Caki2 (cell line): ENCODE data around the gene TXNDC8. TPM values are rescaled to one million over a fixed set of nuclear protein-coding genes. Genes with fewer than 3 reads are reported as not detected.

ENCODE experiments used
- DNase-seq: peaks from one replicate; pipeline ENCODE4 v3.0.0-alpha.2; 2015; ENCODE audit warnings: low read depth
- in situ Hi-C: cut with HindIII; loops from 2 replicates; pipeline ENCODE4 v1.10.0; 2016; ENCODE audit warnings: low sequenced_read_pairs, low pct_unique_long_range_greater_than_20kb, mixed read lengths
- total RNA-seq: library from RNA; depleted of rRNA; stranded (reverse); fragments of >200 nt; shearing (Covaris generic); gene quantifications from 2 replicates; pipeline ENCODE4 v1.2.3, GENCODE V29; 2014; ENCODE audit warnings: low replicate concordance

The TXNDC8 gene
- total RNA-seq, 1 experiment from 2014 or later, result not detected

- no peak for DNase-seq
- in situ Hi-C loops, result no loop called here
Observed at GRCh38 chr9:110288503-110288902, 49.2 kb downstream of the TXNDC8 start.

- in situ Hi-C loops, result no loop called here
- no peak for DNase-seq
Observed at GRCh38 chr9:110287289-110287680, 50.4 kb downstream of the TXNDC8 start.

GRCh38 chr9:110284211-110284844, 53.3 kb downstream of the TXNDC8 start:
- peak; percentile 83 for DNase-seq
- in situ Hi-C loops, result no loop called here

GRCh38 chr9:110283751-110284150, 53.9 kb downstream of the TXNDC8 start:
- DNase-seq, result peak; percentile 82
- in situ Hi-C loops, result no loop called here

GRCh38 chr9:110282739-110283081, 55.0 kb downstream of the TXNDC8 start:
- in situ Hi-C loops, result no loop called here
- DNase-seq, result peak; percentile 70

GRCh38 chr9:110282018-110282738, 55.5 kb downstream of the TXNDC8 start:
- DNase-seq, result no peak
- in situ Hi-C loops, result no loop called here

GRCh38 chr9:110278080-110278707, 59.5 kb downstream of the TXNDC8 start:
- in situ Hi-C loops, result no loop called here
- peak; percentile 16 for DNase-seq

- no peak for DNase-seq
- in situ Hi-C loops, result no loop called here
Observed at GRCh38 chr9:110276781-110277180, 60.9 kb downstream of the TXNDC8 start.

GRCh38 chr9:110270211-110270995, 67.3 kb downstream of the TXNDC8 start:
- in situ Hi-C loops, result no loop called here

GRCh38 chr9:110266795-110267194, 70.9 kb downstream of the TXNDC8 start:
- in situ Hi-C loops, result no loop called here
- no peak for DNase-seq

More at GRCh38 chr9:110270211-110270995, 67.3 kb downstream of the TXNDC8 start:
- DNase-seq, result no peak

GRCh38 chr9:110261632-110262031, 76.0 kb downstream of the TXNDC8 start:
- no peak for DNase-seq
- in situ Hi-C loops, result no loop called here

- in situ Hi-C loops, result no loop called here
- DNase-seq, result no peak
Observed at GRCh38 chr9:110260911-110261310, 76.8 kb downstream of the TXNDC8 start.

GRCh38 chr9:110259566-110259965, 78.1 kb downstream of the TXNDC8 start:
- no peak for DNase-seq
- in situ Hi-C loops, result no loop called here

GRCh38 chr9:110258690-110259091, 79.0 kb downstream of the TXNDC8 start:
- in situ Hi-C loops, result no loop called here
- no peak for DNase-seq

GRCh38 chr9:110257956-110258355, 79.7 kb downstream of the TXNDC8 start:
- DNase-seq, result no peak
- in situ Hi-C loops, result no loop called here

GRCh38 chr9:110257097-110257841, 80.4 kb downstream of the TXNDC8 start:
- in situ Hi-C loops, result no loop called here
- DNase-seq, result peak; percentile 56

- peak; percentile 98 for DNase-seq
- in situ Hi-C loops, result no loop called here
Observed at GRCh38 chr9:110256380-110257096, 81.1 kb downstream of the TXNDC8 start, which contains the start of gene TXN. TSS of gene TXN (minus strand) at chr9:110256507. CDS start at chr9:110256435, 72 bp downstream.
